Fibroblast of lung (primary cell): ENCODE data around the gene SLC10A6.

Experiments
- CTCF ChIP-seq, 2 donors: IDR thresholded peaks in 1 of 2; conservative IDR thresholded peaks in 1 of 2; 1 replicate in 1 of 2; 2 replicates in 1 of 2; pipeline ENCODE4 v1.5.1; 2011 to 2012; ENCODE audit warnings: low read length in 2 of 2, control low read depth in 1 of 2, inconsistent platforms in 1 of 2, low read depth in 1 of 2, mild to moderate bottlenecking in 1 of 2
- EZH2 ChIP-seq: IDR thresholded peaks from 2 replicates; pipeline ENCODE4 v1.5.1; 2012; ENCODE audit warnings: low read length, control low read depth, mild to moderate bottlenecking; ENCODE audit errors: missing control alignments

GRCh38 chr4:86853209-86853608 lies 4.0 kb upstream of the SLC10A6 start:
- TF ChIP-seq CTCF (conservative IDR thresholded peaks at IDR 0.05 in 1 of 2, IDR thresholded peaks at IDR 0.05 in 1 of 2; ENCODE audit: low read depth in 1 of 2, low read length in 2 of 2): no peak
- no peak for TF ChIP-seq EZH2
